ENCODE measurements around the gene VPS41. TPM values are rescaled to one million over a fixed set of nuclear protein-coding genes. Genes with fewer than 3 reads are reported as not detected.

VPS41 gene
- total RNA-seq, 1 donor from 2014 or later, result 91.8 TPM

- CTCF ChIA-PET, result no interaction called here
- H3K36me3 Mint-ChIP-seq (ENCODE audit: low read depth), result peaks cover 11% of the 10 kb centered on the region
- no peak for ATAC-seq (ENCODE audit: low read depth)
- no peak overlapping the region for H3K27ac Mint-ChIP-seq
- no peaks in the 10 kb centered on the region for H3K9me3 Mint-ChIP-seq
- intact Hi-C loops (cut with micrococcal nuclease), result no loop called here
- no peak for DNase-seq
- TF ChIP-seq CTCF (IDR thresholded peaks at IDR 0.05), result no peak
- H3K4me3 Mint-ChIP-seq, result no peak overlapping the region
- POLR2A ChIA-PET, result no interaction called here
- H3K4me1 Mint-ChIP-seq, result peaks cover 30% of the 10 kb centered on the region
- no peaks in the 10 kb centered on the region for H3K27me3 Mint-ChIP-seq
Measured at GRCh38 chr7:38838725-38839385, 70.1 kb downstream of the VPS41 start.

GRCh38 chr7:38834357-38834756 is 74.6 kb downstream of the VPS41 start:
- ATAC-seq (ENCODE audit: low read depth) (no peak), DNase-seq (no peak)
- no peak overlapping the region for H3K27ac Mint-ChIP-seq
- intact Hi-C loops (cut with micrococcal nuclease), result no loop called here
- TF ChIP-seq CTCF (IDR thresholded peaks at IDR 0.05), result no peak
- no peaks in the 10 kb centered on the region for H3K9me3 Mint-ChIP-seq
- peaks cover 10% of the 10 kb centered on the region for H3K36me3 Mint-ChIP-seq (ENCODE audit: low read depth)
- ChIA-PET CTCF (no interaction called here), POLR2A (no interaction called here)
- H3K4me1 Mint-ChIP-seq, result peaks cover 25% of the 10 kb centered on the region
- no peak overlapping the region for H3K4me3 Mint-ChIP-seq
- H3K27me3 Mint-ChIP-seq, result no peaks in the 10 kb centered on the region

GRCh38 chr7:38833329-38833728 is 75.7 kb downstream of the VPS41 start:
- intact Hi-C loops (cut with micrococcal nuclease), result no loop called here
- TF ChIP-seq CTCF (IDR thresholded peaks at IDR 0.05), result no peak
- DNase-seq (no peak), ATAC-seq (ENCODE audit: low read depth) (no peak)
- Mint-ChIP-seq H3K4me1 (peaks cover 25% of the 10 kb centered on the region), H3K36me3 (ENCODE audit: low read depth) (peaks cover 13% of the 10 kb centered on the region), H3K9me3 (no peaks in the 10 kb centered on the region), H3K27ac (no peak overlapping the region), H3K4me3 (no peak overlapping the region), H3K27me3 (no peaks in the 10 kb centered on the region)
- CTCF ChIA-PET, result no interaction called here
- POLR2A ChIA-PET, result no interaction called here

- H3K27ac Mint-ChIP-seq, result peak overlapping the region; percentile 27
- POLR2A ChIA-PET, result interaction anchor here (0.7 kb wide), 1 partner anchor 1489 kb away, joined by 3 read pairs; no protein-coding TSS in a partner anchor
- CTCF ChIA-PET, result no interaction called here
Measured at GRCh38 chr7:38831259-38831996, 77.6 kb downstream of the VPS41 start.

More at GRCh38 chr7:38831259-38831996, 77.6 kb downstream of the VPS41 start:
- Mint-ChIP-seq H3K9me3 (no peaks in the 10 kb centered on the region), H3K27me3 (no peaks in the 10 kb centered on the region), H3K4me3 (no peak overlapping the region), H3K4me1 (peaks cover 22% of the 10 kb centered on the region), H3K36me3 (ENCODE audit: low read depth) (peaks cover 10% of the 10 kb centered on the region)
- intact Hi-C loops (cut with micrococcal nuclease), result no loop called here
- ATAC-seq (ENCODE audit: low read depth), result no peak
- TF ChIP-seq CTCF (IDR thresholded peaks at IDR 0.05), result no peak
- DNase-seq, result no peak

All from activated B cell treated with CpG ODN at 0.5 μM for 24 hours (primary cell).